COR-L47 (cell line): Measurements from ENCODE around the gene DDX46.
"Not testable (repeated sequence)": the region's sequence is repeated elsewhere in the genome, so short reads cannot be mapped to it uniquely, and the experiment has no call there.

Experiments used
- DNase-seq: peaks from one replicate; lab custom pipeline; 2025; lab: John Stamatoyannopoulos, UW

Gene DDX46

GRCh38 chr5:134844252-134844651, 85.7 kb downstream of the DDX46 start:
- DNase-seq = no peak

GRCh38 chr5:134845335-134845851, 86.8 kb downstream of the DDX46 start:
- no peak for DNase-seq

GRCh38 chr5:134845852-134846640, 87.5 kb downstream of the DDX46 start, which contains the start of gene C5orf24:
Gene C5orf24, plus strand, starts transcription at chr5:134845968. Its CDS starts 8,933 bp downstream, at chr5:134854901.
- DNase-seq = peak; percentile 94

GRCh38 chr5:134846641-134846960, 88.0 kb downstream of the DDX46 start:
- DNase-seq = no peak

- DNase-seq = not testable (repeated sequence)
These were observed 90.9 kb downstream of the DDX46 start for GRCh38 chr5:134849434-134849933.

GRCh38 chr5:134851307-134851923, 92.8 kb downstream of the DDX46 start:
- DNase-seq = peak; percentile 16

GRCh38 chr5:134856465-134856864, 97.9 kb downstream of the DDX46 start:
- DNase-seq = not testable (repeated sequence)

GRCh38 chr5:134857401-134857800, 98.8 kb downstream of the DDX46 start:
- no peak for DNase-seq

- no peak for DNase-seq
These were observed 106.1 kb downstream of the DDX46 start for GRCh38 chr5:134864707-134865106.

- DNase-seq = no peak
These were observed 114.9 kb downstream of the DDX46 start for GRCh38 chr5:134873494-134873893.

- DNase-seq = peak; percentile 78
These were observed 115.6 kb downstream of the DDX46 start, which contains the start of gene TXNDC15 for GRCh38 chr5:134873987-134874830. Gene TXNDC15, plus strand, starts transcription at chr5:134874371. Its CDS starts 57 bp downstream, at chr5:134874428.

GRCh38 chr5:134874831-134875655, 116.5 kb downstream of the DDX46 start:
- peak; percentile 13 for DNase-seq

- no peak for DNase-seq
These were observed 118.6 kb downstream of the DDX46 start for GRCh38 chr5:134877159-134877558.

GRCh38 chr5:134878403-134878802, 119.8 kb downstream of the DDX46 start:
- DNase-seq = peak; percentile 22

- DNase-seq = peak; percentile 37
These were observed 120.9 kb downstream of the DDX46 start for GRCh38 chr5:134879456-134879855.
